ENCODE results near the gene NME9. TPM values are rescaled to one million over a fixed set of nuclear protein-coding genes. Genes with fewer than 3 reads are reported as not detected.

NME9 gene
- total RNA-seq, 6 experiments from 2014 or later, result not detected

GRCh38 chr3:138371070-138371965 is 41.7 kb upstream of the NME9 start:
- Mint-ChIP-seq H3K9me3 (no peaks in the 10 kb centered on the region), H3K4me1 (ENCODE audit: low read depth) (peaks cover 16% of the 10 kb centered on the region)
- TF ChIP-seq, protein P1, sequence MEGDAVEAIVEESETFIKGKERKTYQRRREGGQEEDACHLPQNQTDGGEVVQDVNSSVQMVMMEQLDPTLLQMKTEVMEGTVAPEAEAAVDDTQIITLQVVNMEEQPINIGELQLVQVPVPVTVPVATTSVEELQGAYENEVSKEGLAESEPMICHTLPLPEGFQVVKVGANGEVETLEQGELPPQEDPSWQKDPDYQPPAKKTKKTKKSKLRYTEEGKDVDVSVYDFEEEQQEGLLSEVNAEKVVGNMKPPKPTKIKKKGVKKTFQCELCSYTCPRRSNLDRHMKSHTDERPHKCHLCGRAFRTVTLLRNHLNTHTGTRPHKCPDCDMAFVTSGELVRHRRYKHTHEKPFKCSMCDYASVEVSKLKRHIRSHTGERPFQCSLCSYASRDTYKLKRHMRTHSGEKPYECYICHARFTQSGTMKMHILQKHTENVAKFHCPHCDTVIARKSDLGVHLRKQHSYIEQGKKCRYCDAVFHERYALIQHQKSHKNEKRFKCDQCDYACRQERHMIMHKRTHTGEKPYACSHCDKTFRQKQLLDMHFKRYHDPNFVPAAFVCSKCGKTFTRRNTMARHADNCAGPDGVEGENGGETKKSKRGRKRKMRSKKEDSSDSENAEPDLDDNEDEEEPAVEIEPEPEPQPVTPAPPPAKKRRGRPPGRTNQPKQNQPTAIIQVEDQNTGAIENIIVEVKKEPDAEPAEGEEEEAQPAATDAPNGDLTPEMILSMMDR (IDR thresholded peaks at IDR 0.05), result no peak

DNA sequence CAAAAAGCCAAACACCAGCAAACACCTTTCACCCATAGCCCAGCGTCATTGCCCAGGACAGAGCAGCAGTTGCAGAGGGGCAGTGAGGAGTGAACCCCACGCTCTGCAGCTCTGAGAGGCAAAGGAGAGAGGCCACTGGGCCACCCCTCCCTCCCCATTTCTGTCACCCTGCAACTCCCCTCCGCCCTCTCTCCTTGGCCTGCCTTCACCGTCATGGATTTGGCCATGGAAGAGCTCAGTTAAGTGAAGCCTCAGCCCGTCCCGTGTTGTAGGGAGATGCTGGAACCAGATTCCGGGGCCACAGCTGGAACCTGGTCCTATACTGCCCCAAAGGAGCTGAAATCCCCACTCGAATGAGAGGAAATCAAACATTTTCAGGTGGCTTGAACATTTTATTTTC is 40.7 kb upstream of the NME9 start:
- Mint-ChIP-seq H3K4me3 (no peak overlapping the region), H3K4me1 (ENCODE audit: low read depth) (peaks cover 16% of the 10 kb centered on the region)

More at GRCh38 chr3:138371070-138371965, 41.7 kb upstream of the NME9 start:
- Mint-ChIP-seq H3K4me3 (no peak overlapping the region), H3K36me3 (ENCODE audit: low read depth) (peaks cover 9% of the 10 kb centered on the region; the same call in 1 of the 2 replicates), H3K27ac (no peak overlapping the region), H3K27me3 (ENCODE audit: insufficient read depth) (no peaks in the 10 kb centered on the region)
- DNase-seq, result no peak

GRCh38 chr3:138369151-138369900 is 39.7 kb upstream of the NME9 start:
- Mint-ChIP-seq H3K27ac (no peak overlapping the region), H3K9me3 (no peaks in the 10 kb centered on the region)

More for the DNA sequence above, 40.7 kb upstream of the NME9 start:
- Mint-ChIP-seq H3K36me3 (ENCODE audit: low read depth) (peaks cover 9% of the 10 kb centered on the region; the same call in 1 of the 2 replicates), H3K27me3 (ENCODE audit: insufficient read depth) (no peaks in the 10 kb centered on the region), H3K27ac (no peak overlapping the region), H3K9me3 (no peaks in the 10 kb centered on the region)
- TF ChIP-seq, protein P1 (IDR thresholded peaks at IDR 0.05), result no peak
- no peak for DNase-seq

GRCh38 chr3:138367911-138368310 is 38.3 kb upstream of the NME9 start:
- no peaks in the 10 kb centered on the region for H3K36me3 Mint-ChIP-seq (ENCODE audit: low read depth)
- no peak for DNase-seq
- peaks cover 10% of the 10 kb centered on the region for H3K4me1 Mint-ChIP-seq (ENCODE audit: low read depth)
- H3K27me3 Mint-ChIP-seq (ENCODE audit: insufficient read depth), result no peaks in the 10 kb centered on the region
- TF ChIP-seq, protein P1 (IDR thresholded peaks at IDR 0.05), result no peak
- no peak overlapping the region for H3K4me3 Mint-ChIP-seq
- H3K9me3 Mint-ChIP-seq, result no peaks in the 10 kb centered on the region
- H3K27ac Mint-ChIP-seq, result no peak overlapping the region

More at GRCh38 chr3:138369151-138369900, 39.7 kb upstream of the NME9 start:
- no peaks in the 10 kb centered on the region for H3K27me3 Mint-ChIP-seq (ENCODE audit: insufficient read depth)
- peaks cover 16% of the 10 kb centered on the region for H3K4me1 Mint-ChIP-seq (ENCODE audit: low read depth)
- H3K4me3 Mint-ChIP-seq, result no peak overlapping the region
- TF ChIP-seq, protein P1 (IDR thresholded peaks at IDR 0.05), result no peak
- no peak for DNase-seq
- H3K36me3 Mint-ChIP-seq (ENCODE audit: low read depth), result peaks cover 5% of the 10 kb centered on the region; the same call in 1 of the 2 replicates

DNA sequence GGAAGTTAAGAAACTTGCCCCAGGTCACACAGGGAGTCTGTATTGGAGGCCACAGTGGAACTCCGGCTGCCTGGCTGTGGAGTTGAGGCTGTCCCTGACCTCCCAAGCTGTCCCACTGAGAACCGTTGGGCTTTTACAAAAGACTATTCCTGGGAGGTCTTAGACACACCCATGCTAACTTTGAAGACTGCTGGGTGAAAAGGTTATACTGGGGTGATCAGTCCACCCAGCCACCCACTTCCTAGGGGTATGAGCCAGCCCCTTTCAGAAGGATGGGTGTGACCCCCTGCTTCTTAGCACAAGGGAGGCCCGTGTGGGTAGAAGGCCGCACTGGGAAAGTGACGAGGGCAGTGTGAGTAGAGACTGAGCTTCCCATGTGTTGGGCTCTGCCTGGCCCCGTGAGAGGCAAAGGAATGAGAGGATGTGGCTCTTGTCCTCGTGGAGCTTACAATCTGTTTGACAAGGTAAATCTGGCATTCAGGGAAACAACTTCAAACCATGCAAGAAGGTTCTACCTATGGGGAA is 37.7 kb upstream of the NME9 start:
- H3K27ac Mint-ChIP-seq, result no peak overlapping the region
- H3K4me1 Mint-ChIP-seq (ENCODE audit: low read depth), result peaks cover 9% of the 10 kb centered on the region
- TF ChIP-seq, protein P1 (IDR thresholded peaks at IDR 0.05), result no peak
- DNase-seq, result no peak
- H3K27me3 Mint-ChIP-seq (ENCODE audit: insufficient read depth), result no peaks in the 10 kb centered on the region
- no peaks in the 10 kb centered on the region for H3K9me3 Mint-ChIP-seq
- H3K4me3 Mint-ChIP-seq, result no peak overlapping the region
- H3K36me3 Mint-ChIP-seq (ENCODE audit: low read depth), result no peaks in the 10 kb centered on the region
